SK-N-SH (cell line): ENCODE data around the gene PPP1R1B.

Source experiments
- CTCF ChIP-seq: fragments of 200-600 bp; sonication (generic); IDR thresholded peaks from 2 replicates; pipeline ENCODE4 v1.6.1; 2017; ENCODE audit warnings: antibody characterized with exemption, mild to moderate bottlenecking, moderate library complexity
- EP300 ChIP-seq, 2 experiments: IDR thresholded peaks; 2 replicates each; pipeline versions ENCODE4 v1.4.0 to v1.6.1; 2012; ENCODE audit warnings: borderline replicate concordance in 1 of 2, low read depth in 1 of 2, low read length in 1 of 2
- EZH2phosphoT487 ChIP-seq: fragments of 200-600 bp; sonication (generic); IDR thresholded peaks from 2 replicates; pipeline ENCODE4 v1.6.1; 2017; ENCODE audit warnings: low read depth, mixed run types, mild to moderate bottlenecking, antibody characterized with exemption, moderate library complexity, borderline replicate concordance
- FOXM1 ChIP-seq: IDR thresholded peaks from 2 replicates; pipeline ENCODE4 v1.4.0; 2012; ENCODE audit warnings: low read depth, mild to moderate bottlenecking
- IRF3 ChIP-seq: fragments of 150-350 bp; IDR thresholded peaks from 2 replicates; pipeline ENCODE4 v1.6.1; 2016; ENCODE audit warnings: mild to moderate bottlenecking, low read depth, low read length
- NRF1 ChIP-seq: IDR thresholded peaks from 2 replicates; pipeline ENCODE4 v1.6.1; 2012; ENCODE audit warnings: low read depth, mild to moderate bottlenecking, low read length
- TCF12 ChIP-seq: IDR thresholded peaks from 2 replicates; pipeline ENCODE4 v1.4.0; 2012
- USF1 ChIP-seq: IDR thresholded peaks from 2 replicates; pipeline ENCODE4 v1.4.0; 2012; ENCODE audit warnings: low read depth, borderline replicate concordance
- TF ChIP-seq, protein P1 (sequence below): IDR thresholded peaks from 2 replicates; pipeline ENCODE4 v1.4.0; 2012; ENCODE audit warnings: low read depth
- TF ChIP-seq, protein P2 (sequence below): IDR thresholded peaks from 2 replicates; pipeline ENCODE4 v1.6.1; 2012; ENCODE audit warnings: mild to moderate bottlenecking, low read depth, low read length, moderate library complexity
- TF ChIP-seq, protein P3 (sequence below): IDR thresholded peaks from 2 replicates; pipeline ENCODE4 v1.4.0; 2012; ENCODE audit warnings: low read depth, borderline replicate concordance

DNA sequence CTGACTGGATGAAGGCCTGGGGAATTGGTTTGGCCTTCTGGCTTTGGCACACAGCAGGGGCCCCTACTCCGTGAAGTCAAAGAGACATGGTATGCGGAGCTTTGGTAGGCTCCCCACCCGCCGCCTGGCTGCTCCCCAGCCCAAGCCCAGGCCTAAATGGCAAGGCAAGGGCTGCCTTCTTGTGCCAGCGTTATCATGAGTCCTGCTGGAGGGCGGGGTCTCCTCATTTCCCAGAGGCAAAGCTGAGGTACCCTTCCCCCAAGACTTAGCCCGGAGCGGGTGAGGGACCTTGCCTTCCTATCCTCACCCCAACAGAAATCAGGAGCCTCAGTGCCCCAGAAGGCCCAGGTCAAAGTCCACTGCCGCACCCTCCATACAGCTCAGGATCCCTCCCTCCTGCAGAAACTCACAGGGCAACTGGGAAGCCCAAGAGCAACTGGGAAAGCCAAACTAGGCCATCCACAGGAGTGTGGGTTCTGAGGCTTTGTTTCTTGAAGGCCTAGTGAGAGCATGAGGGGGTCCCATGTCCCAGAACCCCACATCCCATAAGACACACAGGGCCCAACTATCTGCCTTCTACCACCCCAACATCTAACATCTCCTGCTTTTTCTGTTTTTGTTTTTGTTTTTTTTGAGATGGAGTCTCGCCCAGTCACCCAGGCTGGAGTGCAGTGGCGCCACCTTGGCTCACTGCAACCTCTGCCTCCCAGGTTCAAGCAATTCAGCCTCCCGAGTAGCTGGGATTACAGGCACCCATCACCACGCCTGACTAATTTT, 51.8 kb downstream of the PPP1R1B start:
- no peak for TF ChIP-seq CTCF
- TF ChIP-seq NRF1 = no peak
- TF ChIP-seq, protein P1, sequence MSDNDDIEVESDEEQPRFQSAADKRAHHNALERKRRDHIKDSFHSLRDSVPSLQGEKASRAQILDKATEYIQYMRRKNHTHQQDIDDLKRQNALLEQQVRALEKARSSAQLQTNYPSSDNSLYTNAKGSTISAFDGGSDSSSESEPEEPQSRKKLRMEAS = no peak
- no peak for TF ChIP-seq EP300 (IDR thresholded peaks at IDR 0.05; ENCODE audit: borderline replicate concordance in 1 of 2, low read depth in 1 of 2, low read length in 1 of 2)
- TF ChIP-seq, protein P2, sequence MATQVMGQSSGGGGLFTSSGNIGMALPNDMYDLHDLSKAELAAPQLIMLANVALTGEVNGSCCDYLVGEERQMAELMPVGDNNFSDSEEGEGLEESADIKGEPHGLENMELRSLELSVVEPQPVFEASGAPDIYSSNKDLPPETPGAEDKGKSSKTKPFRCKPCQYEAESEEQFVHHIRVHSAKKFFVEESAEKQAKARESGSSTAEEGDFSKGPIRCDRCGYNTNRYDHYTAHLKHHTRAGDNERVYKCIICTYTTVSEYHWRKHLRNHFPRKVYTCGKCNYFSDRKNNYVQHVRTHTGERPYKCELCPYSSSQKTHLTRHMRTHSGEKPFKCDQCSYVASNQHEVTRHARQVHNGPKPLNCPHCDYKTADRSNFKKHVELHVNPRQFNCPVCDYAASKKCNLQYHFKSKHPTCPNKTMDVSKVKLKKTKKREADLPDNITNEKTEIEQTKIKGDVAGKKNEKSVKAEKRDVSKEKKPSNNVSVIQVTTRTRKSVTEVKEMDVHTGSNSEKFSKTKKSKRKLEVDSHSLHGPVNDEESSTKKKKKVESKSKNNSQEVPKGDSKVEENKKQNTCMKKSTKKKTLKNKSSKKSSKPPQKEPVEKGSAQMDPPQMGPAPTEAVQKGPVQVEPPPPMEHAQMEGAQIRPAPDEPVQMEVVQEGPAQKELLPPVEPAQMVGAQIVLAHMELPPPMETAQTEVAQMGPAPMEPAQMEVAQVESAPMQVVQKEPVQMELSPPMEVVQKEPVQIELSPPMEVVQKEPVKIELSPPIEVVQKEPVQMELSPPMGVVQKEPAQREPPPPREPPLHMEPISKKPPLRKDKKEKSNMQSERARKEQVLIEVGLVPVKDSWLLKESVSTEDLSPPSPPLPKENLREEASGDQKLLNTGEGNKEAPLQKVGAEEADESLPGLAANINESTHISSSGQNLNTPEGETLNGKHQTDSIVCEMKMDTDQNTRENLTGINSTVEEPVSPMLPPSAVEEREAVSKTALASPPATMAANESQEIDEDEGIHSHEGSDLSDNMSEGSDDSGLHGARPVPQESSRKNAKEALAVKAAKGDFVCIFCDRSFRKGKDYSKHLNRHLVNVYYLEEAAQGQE = no peak
- TF ChIP-seq IRF3 = no peak
- TF ChIP-seq, protein P3, sequence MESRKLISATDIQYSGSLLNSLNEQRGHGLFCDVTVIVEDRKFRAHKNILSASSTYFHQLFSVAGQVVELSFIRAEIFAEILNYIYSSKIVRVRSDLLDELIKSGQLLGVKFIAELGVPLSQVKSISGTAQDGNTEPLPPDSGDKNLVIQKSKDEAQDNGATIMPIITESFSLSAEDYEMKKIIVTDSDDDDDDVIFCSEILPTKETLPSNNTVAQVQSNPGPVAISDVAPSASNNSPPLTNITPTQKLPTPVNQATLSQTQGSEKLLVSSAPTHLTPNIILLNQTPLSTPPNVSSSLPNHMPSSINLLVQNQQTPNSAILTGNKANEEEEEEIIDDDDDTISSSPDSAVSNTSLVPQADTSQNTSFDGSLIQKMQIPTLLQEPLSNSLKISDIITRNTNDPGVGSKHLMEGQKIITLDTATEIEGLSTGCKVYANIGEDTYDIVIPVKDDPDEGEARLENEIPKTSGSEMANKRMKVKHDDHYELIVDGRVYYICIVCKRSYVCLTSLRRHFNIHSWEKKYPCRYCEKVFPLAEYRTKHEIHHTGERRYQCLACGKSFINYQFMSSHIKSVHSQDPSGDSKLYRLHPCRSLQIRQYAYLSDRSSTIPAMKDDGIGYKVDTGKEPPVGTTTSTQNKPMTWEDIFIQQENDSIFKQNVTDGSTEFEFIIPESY = no peak
- no peak for TF ChIP-seq EZH2phosphoT487
- TF ChIP-seq USF1 = no peak
- no peak for TF ChIP-seq TCF12
- TF ChIP-seq FOXM1 = no peak
